Eye (tissue), 1 donor: ENCODE measurements around the gene ARV1.

ENCODE experiments used
- DNase-seq: peaks from one replicate; pipeline ENCODE4 v3.0.0-alpha.2; 2015

The ARV1 gene

DNA sequence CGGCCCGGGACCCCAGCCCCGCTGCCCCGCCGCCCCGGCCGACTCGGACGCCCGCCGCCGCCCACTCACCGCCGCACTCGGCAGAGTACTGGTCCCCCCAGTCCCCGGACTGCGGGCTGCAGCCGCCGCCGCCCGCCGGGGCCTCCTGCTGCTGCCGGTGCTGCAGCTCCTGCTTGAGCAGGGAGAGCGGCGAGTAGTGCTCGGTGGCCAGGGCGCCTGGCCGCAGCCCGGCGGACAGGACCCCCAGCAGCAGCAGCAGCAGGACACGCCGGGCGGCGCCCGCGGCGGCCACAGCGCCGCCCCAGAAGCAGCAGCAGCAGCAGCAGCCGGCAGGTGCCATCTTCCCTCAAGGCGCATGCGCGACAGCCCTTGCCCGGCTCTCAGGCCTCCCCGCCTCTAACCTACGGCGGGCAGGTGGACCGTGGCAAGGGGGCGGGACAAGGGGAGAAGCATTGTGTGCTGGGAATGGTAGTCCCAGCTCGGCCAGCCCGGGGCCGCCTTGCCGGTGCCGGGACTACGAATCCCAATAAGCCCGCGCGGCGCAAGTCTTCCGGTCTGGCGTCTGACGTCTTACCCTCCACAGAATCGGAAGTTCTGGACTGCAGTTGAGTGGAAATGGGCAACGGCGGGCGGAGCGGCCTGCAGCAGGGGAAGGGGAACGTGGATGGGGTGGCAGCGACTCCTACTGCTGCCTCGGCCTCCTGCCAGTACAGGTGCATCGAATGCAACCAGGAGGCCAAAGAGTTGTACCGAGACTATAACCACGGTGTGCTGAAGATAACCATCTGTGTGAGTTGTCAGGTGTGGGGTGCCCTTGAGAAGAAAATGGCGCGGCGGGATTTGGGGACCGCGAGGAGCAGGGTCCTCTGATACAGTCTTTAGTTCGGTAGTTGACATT lies at the start of gene ARV1, which contains the start of gene TTC13:
Gene ARV1, plus strand, starts transcription at position 604 of the 898 bp plus-strand sequence. Its CDS starts 12 bp downstream, at position 616.
Gene TTC13, minus strand, starts transcription at position 371 of the 898 bp plus-strand sequence. Its CDS starts 31 bp downstream, at position 340.
- peak; percentile 99 for DNase-seq

DNA sequence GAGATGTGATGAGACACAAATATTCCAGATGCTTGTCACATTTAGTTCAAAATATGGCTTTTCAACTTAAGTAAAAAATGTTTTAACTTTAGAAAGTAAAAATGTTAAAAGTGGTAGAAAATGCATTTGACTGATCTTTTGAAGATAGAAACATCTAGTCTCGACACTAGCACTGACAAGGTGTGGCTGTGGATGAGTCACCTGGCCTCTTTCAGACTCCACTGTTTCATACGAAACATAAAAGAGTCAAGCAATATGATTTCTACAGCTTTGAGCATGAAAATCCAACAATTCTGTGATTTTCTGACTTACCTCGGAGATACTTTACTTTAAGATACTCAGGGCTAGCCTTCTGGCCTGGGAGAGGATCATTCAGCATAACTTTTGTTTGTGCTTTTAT lies 47.9 kb upstream of the ARV1 start:
- DNase-seq: no peak

GRCh38 chr1:230935852-230936251 lies 43.0 kb upstream of the ARV1 start:
- no peak for DNase-seq

GRCh38 chr1:230936475-230936874 lies 42.4 kb upstream of the ARV1 start:
- DNase-seq: no peak

- no peak for DNase-seq
These were observed 41.5 kb upstream of the ARV1 start for GRCh38 chr1:230937371-230937770.

GRCh38 chr1:230938924-230939368 lies 39.9 kb upstream of the ARV1 start:
- no peak for DNase-seq

- DNase-seq: no peak
These were observed 38.9 kb upstream of the ARV1 start for GRCh38 chr1:230939806-230940489.

DNA sequence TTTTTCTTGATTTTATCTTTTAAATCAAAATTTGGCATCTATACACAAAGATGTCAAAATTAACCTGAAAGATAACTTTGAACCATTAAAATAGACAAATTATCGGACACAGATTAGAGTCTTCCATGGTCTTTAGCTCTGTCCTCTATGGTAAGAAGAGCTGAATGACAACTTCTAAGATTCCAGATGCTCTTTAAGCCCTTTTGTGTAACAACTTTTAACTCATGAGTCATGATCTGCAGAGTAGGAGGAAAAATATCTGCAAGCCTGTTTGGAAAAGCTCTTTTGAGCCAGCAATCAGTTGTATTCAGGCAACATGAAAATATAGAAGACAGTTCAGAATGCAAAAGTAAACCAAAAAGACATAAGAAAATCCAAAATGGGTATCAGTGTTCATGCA lies 38.0 kb upstream of the ARV1 start:
- DNase-seq: no peak

DNA sequence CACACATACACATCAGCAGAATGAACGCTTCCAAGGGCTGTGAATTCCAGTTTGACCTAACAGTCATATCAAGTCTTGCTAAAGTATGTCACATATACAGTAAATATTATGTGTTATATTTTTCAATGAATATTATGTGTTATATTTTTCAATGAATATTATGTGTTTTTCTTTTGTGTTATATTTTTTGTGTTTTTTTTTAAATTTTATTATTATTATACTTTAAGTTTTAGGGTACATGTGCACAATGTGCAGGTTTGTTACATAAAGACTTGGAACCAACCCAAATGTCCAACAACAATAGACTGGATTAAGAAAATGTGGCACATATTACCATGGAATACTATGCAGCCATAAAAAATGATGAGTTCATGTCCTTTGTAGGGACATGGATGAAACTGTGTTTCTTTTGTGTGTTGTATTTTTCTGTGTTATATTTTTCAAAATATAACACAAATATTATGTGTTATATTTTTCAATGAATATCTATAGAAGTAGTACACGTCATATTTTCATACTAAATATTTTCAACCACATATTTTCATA lies 35.8 kb upstream of the ARV1 start:
- no peak for DNase-seq

DNA sequence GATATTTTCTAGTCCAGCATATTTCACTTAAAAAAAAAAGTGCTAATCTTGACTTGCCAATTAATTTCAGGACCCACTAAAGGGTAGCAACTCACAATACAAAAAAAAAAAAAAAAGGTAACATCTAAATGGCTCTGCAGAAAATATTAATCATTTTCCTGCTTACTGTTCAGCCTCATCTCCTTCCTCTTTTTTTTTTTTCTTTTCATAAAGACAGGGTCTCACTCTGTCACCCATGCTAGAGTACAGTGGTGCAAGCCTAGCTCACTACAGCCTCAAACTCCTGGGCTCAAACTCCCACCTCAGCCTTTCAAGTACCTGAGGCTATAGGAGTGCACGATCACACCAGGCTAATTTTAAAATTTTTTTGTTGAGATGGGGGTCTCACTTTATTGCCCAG lies 30.6 kb upstream of the ARV1 start:
- DNase-seq: no peak

- DNase-seq: no peak
These were observed 30.0 kb upstream of the ARV1 start for GRCh38 chr1:230948903-230949302.

- no peak for DNase-seq
These were observed 28.5 kb upstream of the ARV1 start for GRCh38 chr1:230950404-230950803.

DNA sequence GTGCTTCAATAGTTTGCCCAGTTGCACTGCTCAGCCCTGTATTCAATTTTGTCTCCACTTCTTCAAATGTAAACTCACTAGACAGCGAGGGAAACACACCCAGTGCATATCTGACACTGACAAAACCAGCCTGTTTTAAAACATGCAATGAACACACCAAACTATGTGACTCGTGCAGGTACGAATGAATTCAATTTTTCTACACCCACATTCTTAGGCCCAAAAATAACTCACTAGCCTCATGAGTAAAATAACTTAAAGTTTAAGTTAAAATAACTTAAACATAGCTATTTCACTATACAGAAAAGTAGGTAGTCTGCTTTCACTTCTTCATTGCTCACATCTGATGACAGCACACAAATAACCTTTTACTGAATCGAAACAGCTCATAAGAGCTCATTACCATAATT lies 21.3 kb upstream of the ARV1 start:
- DNase-seq: no peak

- no peak for DNase-seq
These were observed 20.5 kb upstream of the ARV1 start for GRCh38 chr1:230958370-230958769.

- no peak for DNase-seq
These were observed 14.0 kb upstream of the ARV1 start for GRCh38 chr1:230964896-230965295.

GRCh38 chr1:230965535-230965934 lies 13.4 kb upstream of the ARV1 start:
- DNase-seq: no peak

GRCh38 chr1:230966358-230966873 lies 12.5 kb upstream of the ARV1 start:
- DNase-seq: no peak

DNA sequence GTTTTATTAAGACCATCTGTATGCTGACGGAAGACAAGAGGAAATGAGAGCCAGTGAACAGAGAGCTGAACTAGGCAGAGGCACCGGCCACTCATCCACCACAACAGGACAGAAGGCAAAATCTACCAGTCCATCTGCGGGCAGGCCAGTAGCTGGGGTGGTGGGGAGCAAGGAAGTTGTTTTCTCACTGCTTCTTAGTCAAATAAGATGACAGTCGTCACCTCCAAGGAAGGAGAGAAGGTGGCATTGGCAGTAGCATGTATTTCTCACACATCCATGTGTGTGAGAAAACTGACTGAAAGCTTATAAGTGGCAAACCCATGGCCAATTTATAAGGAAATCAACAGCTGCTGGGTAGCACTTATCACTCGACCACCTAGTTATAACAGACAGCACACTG lies 8.5 kb upstream of the ARV1 start:
- no peak for DNase-seq

DNA sequence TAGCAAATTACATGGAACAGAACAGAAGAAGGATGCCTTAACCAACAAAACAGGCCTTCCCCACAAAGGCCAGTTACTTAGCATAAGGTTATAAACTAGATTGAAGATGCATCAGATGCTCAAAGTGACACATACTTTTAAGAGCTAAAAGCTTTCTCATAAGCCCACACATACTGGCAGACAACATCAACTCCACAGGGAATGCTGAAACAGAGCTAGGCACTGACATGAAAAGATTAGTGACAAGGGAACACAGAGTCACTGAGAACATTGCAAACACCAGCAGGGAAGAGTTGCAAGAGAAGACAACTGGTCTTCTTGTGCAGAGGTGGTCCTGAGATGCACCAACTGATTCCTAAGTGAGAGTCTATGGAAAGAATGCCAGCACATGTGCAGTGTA lies 7.1 kb upstream of the ARV1 start:
- peak; percentile 57 for DNase-seq

DNA sequence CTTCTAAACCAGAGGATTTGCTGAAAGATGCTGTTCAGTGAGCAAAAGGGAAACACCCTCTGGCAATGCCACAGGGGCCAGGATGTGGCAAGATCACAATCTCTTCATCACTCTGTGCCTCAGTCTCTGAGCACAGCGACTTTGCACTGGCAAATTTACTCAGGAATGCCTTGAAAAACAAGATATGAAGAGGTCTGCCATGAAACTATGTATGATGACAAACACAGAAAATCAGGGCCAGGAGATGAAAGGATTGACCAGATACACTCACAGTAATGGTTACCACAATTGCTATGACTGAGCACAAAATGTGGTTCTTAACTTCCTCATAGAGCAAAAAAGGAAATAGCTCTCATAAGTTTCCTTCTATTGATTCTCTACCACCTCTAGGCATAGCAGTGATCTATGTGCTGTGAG lies 6.0 kb upstream of the ARV1 start:
- DNase-seq: no peak

DNA sequence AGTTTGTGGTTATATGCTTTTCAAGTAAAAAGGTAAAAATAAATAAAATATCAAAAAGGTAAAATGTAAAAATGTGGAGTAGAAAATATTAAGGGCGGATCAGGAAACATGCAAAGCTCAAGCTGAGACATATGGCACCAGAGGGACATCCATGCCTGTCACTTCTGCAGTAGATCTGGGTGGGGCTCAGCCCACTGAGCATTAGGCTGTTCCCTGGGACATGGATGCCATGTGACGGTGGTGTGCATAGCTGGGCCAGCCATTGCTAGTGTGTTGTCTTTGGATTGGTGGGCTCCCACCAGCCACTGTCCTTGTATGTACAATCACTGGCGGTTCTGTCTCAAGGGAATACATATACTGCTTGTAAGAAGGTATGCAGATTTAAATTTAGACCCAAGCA lies 3.3 kb upstream of the ARV1 start:
- no peak for DNase-seq

GRCh38 chr1:230976360-230976759 lies 2.5 kb upstream of the ARV1 start:
- DNase-seq: no peak
